Measurements from ENCODE around the gene CCL16.

CCL16 gene

DNA sequence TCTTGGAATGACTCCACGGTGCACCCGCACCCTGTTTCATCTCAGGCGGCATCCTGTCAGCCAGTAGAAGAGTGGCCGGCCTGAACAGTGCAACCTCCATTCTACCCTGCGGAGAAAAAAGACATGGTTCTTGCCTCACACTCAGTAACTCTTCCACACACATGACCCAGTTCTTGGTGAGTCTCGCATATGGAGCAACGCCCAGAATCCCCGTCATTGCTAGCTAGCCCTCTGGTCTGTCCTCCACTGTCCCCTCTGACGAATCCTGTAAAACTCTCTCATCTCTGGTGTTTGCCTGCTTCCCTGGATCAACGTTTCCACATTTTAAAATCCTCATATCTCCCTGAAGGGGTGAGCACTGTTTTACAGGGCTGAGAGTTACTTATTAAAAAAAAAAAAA, 46.5 kb downstream of the CCL16 start:
- no peak for DNase-seq

DNA sequence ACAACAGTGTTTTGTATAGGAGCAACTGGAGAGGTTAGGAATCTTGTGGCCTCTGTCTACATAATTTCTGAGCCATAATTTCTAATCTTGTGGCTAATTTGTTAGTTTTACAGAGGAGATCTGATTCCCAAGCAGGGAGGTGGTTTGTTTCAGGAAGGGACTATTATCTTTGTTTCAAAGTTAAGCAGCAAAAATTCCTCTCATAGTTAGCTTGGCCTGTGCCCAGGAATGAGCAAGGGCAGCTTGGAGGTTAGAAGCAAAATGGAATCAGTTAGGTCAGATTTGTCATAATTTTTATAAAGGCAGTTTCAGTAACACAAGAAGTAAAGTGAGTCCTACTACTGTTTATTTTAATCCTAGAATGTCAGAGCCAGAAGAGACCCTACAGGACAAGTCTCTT, 48.7 kb downstream of the CCL16 start:
- DNase-seq: no peak

DNA sequence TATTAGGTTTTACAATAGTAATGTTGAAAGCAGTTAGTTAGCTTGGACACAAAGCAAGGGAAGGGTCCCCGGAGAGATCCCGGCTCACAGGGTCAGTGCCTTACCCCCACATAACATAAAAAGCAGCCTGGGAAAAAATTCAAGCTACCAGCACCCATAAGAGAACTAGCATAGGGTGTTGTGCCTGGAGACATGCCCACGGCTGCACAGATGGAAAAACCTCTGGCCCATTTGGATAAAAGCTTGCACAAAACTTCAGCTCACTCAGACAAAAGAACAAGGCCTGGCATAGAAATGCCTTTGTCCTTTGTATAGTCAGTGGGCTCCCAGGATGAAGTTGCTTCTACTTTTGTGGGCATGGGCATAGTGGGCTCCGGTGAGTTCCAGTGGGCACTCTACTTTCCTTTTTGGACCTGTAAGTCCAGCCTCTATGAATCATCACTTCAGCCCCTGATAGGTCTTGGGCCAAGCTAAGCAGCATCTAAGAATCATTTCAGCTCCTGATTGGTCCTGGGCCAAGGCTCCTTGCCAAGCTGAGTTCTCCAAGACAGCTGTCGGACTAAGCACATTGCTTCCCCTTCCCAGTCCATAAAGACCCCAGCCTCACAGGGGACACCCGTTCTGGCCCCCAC, 49.4 kb downstream of the CCL16 start:
- DNase-seq: no peak

DNA sequence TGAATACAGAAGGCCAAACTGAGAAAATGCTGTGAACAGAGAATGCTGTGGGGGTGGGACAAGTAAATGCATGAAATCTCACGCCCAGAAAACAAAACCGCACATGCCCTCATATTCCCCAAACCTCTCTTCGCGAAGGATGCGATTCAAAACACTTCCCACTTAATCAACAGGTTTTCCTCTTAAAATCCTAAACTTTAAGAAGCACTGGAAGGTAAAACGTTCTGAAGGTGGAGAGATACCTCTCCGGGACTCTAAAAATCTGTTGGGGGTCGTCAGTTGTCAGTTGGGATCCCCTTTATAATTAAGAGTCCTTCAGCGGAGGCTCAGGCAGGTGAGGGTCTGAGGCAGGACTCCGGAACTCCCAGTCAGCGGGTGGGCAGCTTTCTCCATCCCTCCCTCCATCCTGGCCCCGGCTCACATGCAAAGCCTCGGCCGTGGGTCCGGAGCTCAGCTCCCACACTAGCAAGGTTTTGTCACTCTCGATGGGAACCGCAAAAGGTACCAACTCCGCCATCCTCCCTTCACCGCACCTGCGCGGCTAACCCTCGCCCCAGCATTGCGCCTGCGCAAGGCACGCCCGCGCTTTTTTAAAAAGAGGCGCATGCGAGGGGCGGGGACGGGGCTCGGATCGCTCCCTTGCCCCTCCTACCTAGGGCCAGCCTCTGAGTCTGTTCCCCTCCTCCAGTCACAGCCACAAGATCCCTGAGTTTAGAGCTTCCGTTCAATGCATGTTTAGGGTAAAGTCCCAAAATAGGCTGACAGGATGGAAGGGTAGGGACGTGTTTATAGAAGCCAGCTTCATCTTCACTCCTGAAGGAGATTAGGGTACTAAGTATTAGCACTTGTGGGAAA, 50.9 kb downstream of the CCL16 start, which contains the start of gene RDM1:
Gene RDM1 (minus strand): TSS at position 563 of the 855 bp plus-strand sequence. CDS start 46 bp downstream, at position 517.
- peak; percentile 80 for DNase-seq

DNA sequence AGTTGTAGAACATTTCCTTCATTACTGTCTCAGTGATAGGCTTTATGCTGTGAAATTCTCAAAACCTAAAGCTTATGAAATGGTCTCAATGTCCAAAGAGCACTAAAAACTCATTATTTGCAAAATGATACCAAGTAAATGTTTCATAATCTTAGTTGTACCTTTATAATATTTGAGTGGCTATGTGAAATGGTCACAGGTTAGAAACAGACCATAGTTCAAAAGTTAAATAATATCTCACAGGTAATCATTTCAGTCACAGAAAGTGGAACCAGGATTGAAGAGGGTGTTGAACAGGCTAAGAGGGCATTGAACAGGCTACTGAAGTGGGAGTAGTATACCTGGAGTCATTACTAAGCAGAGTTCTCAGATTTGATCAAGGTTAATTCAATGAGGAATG, 53.6 kb downstream of the CCL16 start:
- no peak for DNase-seq
